B cell (primary cell): ENCODE results near the gene ST3GAL3. TPM values are rescaled to one million over a fixed set of nuclear protein-coding genes. Genes with fewer than 3 reads are reported as not detected.

ENCODE experiments used
- ATAC-seq: fragments of 200-7000 bp; cut with Tn5 transposase; one replicate; pipeline ENCODE4 v1.10.0; 2021; ENCODE audit warnings: low read depth, mild to moderate bottlenecking, moderate number of reproducible peaks, moderate library complexity
- CTCF ChIA-PET: fragments of 350-600 bp; sonication (Branson Sonifier 250); formaldehyde crosslinking; loops from one replicate; lab custom pipeline; 2021; ENCODE audit warnings: antibody characterized with exemption, inconsistent platforms; lab: Charles Lee
- POLR2A ChIA-PET: fragments of 350-600 bp; sonication (Branson Sonifier 250); formaldehyde crosslinking; loops from one replicate; lab custom pipeline; 2021; ENCODE audit warnings: antibody characterized with exemption; lab: Charles Lee
- DNase-seq: peaks from one replicate; pipeline ENCODE4 v3.0.0; 2013
- H2AFZ ChIP-seq: 2 replicates; pipeline ENCODE4 v1.6.1; 2012; ENCODE audit warnings: mild to moderate bottlenecking, low read depth, low read length; ENCODE audit not compliant: insufficient read depth, poor library complexity, severe bottlenecking
- H3K27ac ChIP-seq, 2 donors: 1 replicate in 1 of 2; 2 replicates in 1 of 2; pipeline ENCODE4 v1.5.1; 2012 to 2013; ENCODE audit warnings: low read length in 2 of 2, mild to moderate bottlenecking in 2 of 2, moderate library complexity in 1 of 2
- H3K27me3 ChIP-seq, 4 experiments: fragments of 200-600 bp in 1 of 4; sonication (generic) in 1 of 4; replicated peaks in 1 of 4; 1 replicate in 2 of 4; 2 replicates in 2 of 4; pipeline versions ENCODE4 v1.6.1 to v1.7.0; 2013 to 2016; ENCODE audit warnings: low read length in 3 of 4, mild to moderate bottlenecking in 2 of 4, mixed read lengths in 1 of 4, moderate library complexity in 1 of 4; ENCODE audit not compliant: insufficient read depth in 4 of 4, control insufficient read depth in 3 of 4; ENCODE audit errors: control extremely low read depth in 1 of 4
- H3K36me3 ChIP-seq, 2 experiments: replicated peaks in 1 of 2; 1 replicate in 1 of 2; 2 replicates in 1 of 2; pipeline versions ENCODE4 v1.6.1 to v1.7.1; 2013; ENCODE audit warnings: low read length in 1 of 2; ENCODE audit not compliant: insufficient read depth in 2 of 2, control insufficient read depth in 1 of 2; ENCODE audit errors: control extremely low read depth in 1 of 2, extremely low read depth in 1 of 2
- H3K4me1 ChIP-seq, 2 donors: fragments of 200-600 bp in 1 of 2; sonication (generic) in 1 of 2; 1 replicate in 1 of 2; 2 replicates in 1 of 2; pipeline versions ENCODE4 v1.5.1 to v1.6.1; 2013 to 2017; ENCODE audit warnings: low read length in 2 of 2; ENCODE audit not compliant: control insufficient read depth in 2 of 2, insufficient read depth in 2 of 2
- H3K4me2 ChIP-seq: replicated peaks from 2 replicates; pipeline ENCODE3; 2012; ENCODE audit warnings: mild to moderate bottlenecking, low read depth, low read length; ENCODE audit not compliant: poor library complexity, severe bottlenecking
- H3K4me3 ChIP-seq, 5 experiments: fragments of 200-600 bp in 1 of 5; sonication (generic) in 1 of 5; 1 replicate in 3 of 5; 2 replicates in 2 of 5; pipeline versions ENCODE4 v1.5.1 to v1.7.0; 2011 to 2016; ENCODE audit warnings: low read length in 4 of 5, mild to moderate bottlenecking in 4 of 5, low read depth in 2 of 5, control low read depth in 1 of 5, moderate library complexity in 1 of 5; ENCODE audit not compliant: insufficient read depth in 1 of 5; ENCODE audit errors: control extremely low read depth in 1 of 5, extremely low read depth in 1 of 5
- H3K79me2 ChIP-seq: fragments of 200-600 bp; sonication (generic); one replicate; pipeline ENCODE4 v1.6.0; 2016; ENCODE audit warnings: low read length; ENCODE audit not compliant: control insufficient read depth, insufficient read depth
- H3K9ac ChIP-seq: fragments of 200-600 bp; sonication (generic); 2 replicates; pipeline ENCODE4 v1.6.1; 2017; ENCODE audit warnings: mild to moderate bottlenecking, low read length, moderate library complexity
- H3K9me3 ChIP-seq, 3 donors: one replicate each; pipeline versions ENCODE4 v1.6.1 to v1.7.1; 2013; ENCODE audit warnings: low read length in 2 of 3; ENCODE audit not compliant: control insufficient read depth in 2 of 3, insufficient read depth in 1 of 3; ENCODE audit errors: control extremely low read depth in 1 of 3
- H4K20me1 ChIP-seq: 2 replicates; pipeline ENCODE4 v1.6.0; 2012; ENCODE audit warnings: mild to moderate bottlenecking, low read length; ENCODE audit not compliant: insufficient read depth, control insufficient read depth, poor library complexity, severe bottlenecking
- H3K27ac Mint-ChIP-seq: one replicate; pipeline ENCODE4 v1.8.0; 2021; ENCODE audit warnings: mixed read lengths
- H3K27me3 Mint-ChIP-seq: one replicate; pipeline ENCODE4 v1.8.0; 2021; ENCODE audit warnings: mixed read lengths
- H3K4me1 Mint-ChIP-seq: one replicate; pipeline ENCODE4 v1.8.0; 2021; ENCODE audit warnings: mixed read lengths
- H3K4me3 Mint-ChIP-seq: one replicate; pipeline ENCODE4 v1.8.0; 2021; ENCODE audit warnings: mixed read lengths
- H3K9me3 Mint-ChIP-seq: one replicate; pipeline ENCODE4 v1.8.0; 2022; ENCODE audit warnings: mixed read lengths; ENCODE audit not compliant: insufficient read depth
- CTCF ChIP-seq: fragments of 200-600 bp; IDR thresholded peaks from one replicate; pipeline ENCODE4 v1.8.0; 2022; ENCODE audit warnings: antibody characterized with exemption, mild to moderate bottlenecking
- EZH2 ChIP-seq: IDR thresholded peaks from 2 replicates; pipeline ENCODE4 v1.6.1; 2012; ENCODE audit warnings: borderline replicate concordance, low read depth, mild to moderate bottlenecking, moderate library complexity, low read length; ENCODE audit not compliant: insufficient read depth, poor library complexity, severe bottlenecking
- WGBS: methylation state at CpG from one replicate; pipeline ENCODE4 v1.1.5; 2013; ENCODE audit warnings: missing lambda C conversion rate; ENCODE audit not compliant: insufficient coverage; 5-methylcytosine and 5-hydroxymethylcytosine counted together
- intact Hi-C: fragments of 100-400 bp; cut with micrococcal nuclease; formaldehyde crosslinking; loops from one replicate; pipeline ENCODE4 v1.10.0; 2022
- polyA plus RNA-seq: library from polyadenylated mRNA; depleted of rRNA; stranded (reverse); fragments of >200 nt; gene quantifications from 2 replicates; pipeline ENCODE4 v1.2.3, GENCODE V29; 2012
- total RNA-seq, 2 donors: library from RNA; stranded (reverse); fragments of 120-200 nt in 1 of 2; gene quantifications; 1 replicate in 1 of 2; 2 replicates in 1 of 2; pipeline versions ENCODE4 v1.2.3 to v1.2.4, GENCODE V29; 2013 to 2022

Gene ST3GAL3
- total and polyA plus RNA-seq, 2 donors (not counting 1 experiment from before 2014, with no cell fraction given), result 16.8 to 31.4 TPM

- ChIA-PET CTCF (no interaction called here), POLR2A (no interaction called here)
- ATAC-seq (no peak), DNase-seq (no peak)
- Mint-ChIP-seq H3K4me3 (no peak overlapping the region), H3K27ac (no peak overlapping the region), H3K4me1 (no peaks in the 10 kb centered on the region), H3K9me3 (no peaks in the 10 kb centered on the region), H3K27me3 (no peaks in the 10 kb centered on the region)
- intact Hi-C loops, result no loop called here
- TF ChIP-seq CTCF (no peak), EZH2 (no peak)
- Histone ChIP-seq H4K20me1 (no peaks in the 10 kb centered on the region), H2AFZ (no peak overlapping the region), H3K9ac (no peak overlapping the region), H3K27ac (no peak overlapping the region), H3K79me2 (no peaks in the 10 kb centered on the region), H3K4me1 (no peaks in the 10 kb centered on the region), H3K4me3 (no peak overlapping the region), H3K4me2 (no peak overlapping the region), H3K9me3 (no peaks in the 10 kb centered on the region), H3K27me3 (no peaks in the 10 kb centered on the region), H3K36me3 (no peaks in the 10 kb centered on the region)
- WGBS, result 100% methylated on average over 3 of the region's 5 CpGs
These were observed 164.9 kb downstream of the ST3GAL3 start for GRCh38 chr1:43872280-43872679.

GRCh38 chr1:43873851-43874250 lies 166.5 kb downstream of the ST3GAL3 start:
- H3K27me3 ChIP-seq, result no peaks in the 10 kb centered on the region
- no peak overlapping the region for H3K27ac ChIP-seq
- Mint-ChIP-seq H3K27me3 (no peaks in the 10 kb centered on the region), H3K27ac (no peak overlapping the region), H3K4me1 (no peaks in the 10 kb centered on the region), H3K4me3 (no peak overlapping the region), H3K9me3 (no peaks in the 10 kb centered on the region)
- H3K9me3 ChIP-seq, result no peaks in the 10 kb centered on the region
- no peaks in the 10 kb centered on the region for H3K4me1 ChIP-seq
- H3K4me2 ChIP-seq, result no peak overlapping the region
- intact Hi-C loops, result no loop called here
- TF ChIP-seq EZH2, result no peak
- no peak overlapping the region for H3K4me3 ChIP-seq
- H2AFZ ChIP-seq, result no peak overlapping the region
- ChIA-PET CTCF (no interaction called here), POLR2A (no interaction called here)
- DNase-seq (no peak), ATAC-seq (no peak)
- H4K20me1 ChIP-seq, result no peaks in the 10 kb centered on the region
- H3K9ac ChIP-seq, result no peak overlapping the region
- no peaks in the 10 kb centered on the region for H3K36me3 ChIP-seq
- no peaks in the 10 kb centered on the region for H3K79me2 ChIP-seq
